SK-N-SH treated with all-trans-retinoic acid at 6 μM for 48 hours (cell line): Measurements from ENCODE around the gene C7orf33.

Source experiments
- ATAC-seq: fragments of 200-7000 bp; cut with Tn5 transposase; 3 replicates; pipeline ENCODE4 v1.9.1; 2020; ENCODE audit warnings: mild to moderate bottlenecking, moderate library complexity
- ARNTL ChIP-seq: fragments of 450-650 bp; formaldehyde crosslinking; IDR thresholded peaks from 2 replicates; pipeline ENCODE4 v1.5.0; 2020; ENCODE audit warnings: low read depth, mild to moderate bottlenecking, moderate library complexity, borderline replicate concordance
- BACH2 ChIP-seq: fragments of 250-450 bp; sonication (Bioruptor Pico); IDR thresholded peaks from 2 replicates; pipeline ENCODE4 v1.9.0; 2021; ENCODE audit warnings: mild to moderate bottlenecking, borderline replicate concordance
- ESRRG ChIP-seq: fragments of 250-450 bp; sonication (Bioruptor Pico); IDR thresholded peaks from 2 replicates; pipeline ENCODE4 v1.6.1; 2021; ENCODE audit warnings: mild to moderate bottlenecking
- GLIS3 ChIP-seq: fragments of 250-450 bp; sonication (Bioruptor Pico); IDR thresholded peaks from 2 replicates; pipeline ENCODE4 v1.5.0; 2020; ENCODE audit warnings: mild to moderate bottlenecking, moderate library complexity
- ISL1 ChIP-seq: fragments of 250-450 bp; sonication (Bioruptor Pico); IDR thresholded peaks from 2 replicates; pipeline ENCODE4 v2.1.2; 2022; ENCODE audit warnings: mild to moderate bottlenecking, moderate library complexity
- OSR1 ChIP-seq: fragments of 250-450 bp; sonication (Bioruptor Pico); IDR thresholded peaks from 2 replicates; pipeline ENCODE4 v1.8.0; 2022; ENCODE audit warnings: moderate library complexity, mild to moderate bottlenecking, inconsistent platforms
- SNAI2 ChIP-seq: fragments of 250-450 bp; sonication (Bioruptor Pico); IDR thresholded peaks from 2 replicates; pipeline ENCODE4 v1.5.0; 2020; ENCODE audit warnings: mild to moderate bottlenecking, moderate library complexity
- TOX ChIP-seq: fragments of 250-450 bp; sonication (Bioruptor Pico); IDR thresholded peaks from 2 replicates; pipeline ENCODE4 v1.8.0; 2021; ENCODE audit warnings: mild to moderate bottlenecking, moderate library complexity, borderline replicate concordance
- ZC3H10 ChIP-seq: fragments of 250-450 bp; sonication (Bioruptor Pico); IDR thresholded peaks from 2 replicates; pipeline ENCODE4 v1.5.1; 2021; ENCODE audit warnings: mild to moderate bottlenecking, moderate library complexity
- ZFP3 ChIP-seq: fragments of 250-450 bp; sonication (Bioruptor Pico); IDR thresholded peaks from 2 replicates; pipeline ENCODE4 v1.5.0; 2020; ENCODE audit warnings: mild to moderate bottlenecking, moderate library complexity
- ZFP30 ChIP-seq: fragments of 450-650 bp; formaldehyde crosslinking; IDR thresholded peaks from 2 replicates; pipeline ENCODE4 v1.5.0; 2022; ENCODE audit warnings: mild to moderate bottlenecking, moderate library complexity
- ZNF565 ChIP-seq: fragments of 450-650 bp; formaldehyde crosslinking; conservative IDR thresholded peaks from 2 replicates; pipeline ENCODE4 v1.5.0; 2020; ENCODE audit warnings: low read depth, mild to moderate bottlenecking, moderate library complexity
- ZNF70 ChIP-seq: fragments of 450-650 bp; formaldehyde crosslinking; IDR thresholded peaks from 2 replicates; pipeline ENCODE4 v1.5.0; 2020; ENCODE audit warnings: mild to moderate bottlenecking, moderate library complexity
- TF ChIP-seq, protein P1 (sequence below): fragments of 250-450 bp; sonication (Bioruptor Pico); IDR thresholded peaks from 2 replicates; pipeline ENCODE4 v1.5.0; 2020; ENCODE audit warnings: mild to moderate bottlenecking, moderate library complexity
- TF ChIP-seq, protein P2 (sequence below): fragments of 250-450 bp; sonication (Bioruptor Pico); IDR thresholded peaks from 2 replicates; pipeline ENCODE4 v1.8.0; 2021; ENCODE audit warnings: low read depth, mild to moderate bottlenecking, moderate library complexity, borderline replicate concordance
- TF ChIP-seq, protein P3 (sequence below): fragments of 250-450 bp; sonication (Bioruptor Pico); IDR thresholded peaks from 2 replicates; pipeline ENCODE4 v1.8.0; 2020; ENCODE audit warnings: mild to moderate bottlenecking, moderate library complexity, borderline replicate concordance
- TF ChIP-seq, protein P4 (sequence below): fragments of 250-450 bp; sonication (Bioruptor Pico); IDR thresholded peaks from 2 replicates; pipeline ENCODE4 v1.5.1; 2020; ENCODE audit warnings: low read depth, mild to moderate bottlenecking, moderate library complexity
- TF ChIP-seq, protein P5 (sequence below): fragments of 250-450 bp; sonication (Bioruptor Pico); IDR thresholded peaks from 2 replicates; pipeline ENCODE4 v1.5.1; 2021; ENCODE audit warnings: mild to moderate bottlenecking, moderate library complexity

Gene C7orf33

DNA sequence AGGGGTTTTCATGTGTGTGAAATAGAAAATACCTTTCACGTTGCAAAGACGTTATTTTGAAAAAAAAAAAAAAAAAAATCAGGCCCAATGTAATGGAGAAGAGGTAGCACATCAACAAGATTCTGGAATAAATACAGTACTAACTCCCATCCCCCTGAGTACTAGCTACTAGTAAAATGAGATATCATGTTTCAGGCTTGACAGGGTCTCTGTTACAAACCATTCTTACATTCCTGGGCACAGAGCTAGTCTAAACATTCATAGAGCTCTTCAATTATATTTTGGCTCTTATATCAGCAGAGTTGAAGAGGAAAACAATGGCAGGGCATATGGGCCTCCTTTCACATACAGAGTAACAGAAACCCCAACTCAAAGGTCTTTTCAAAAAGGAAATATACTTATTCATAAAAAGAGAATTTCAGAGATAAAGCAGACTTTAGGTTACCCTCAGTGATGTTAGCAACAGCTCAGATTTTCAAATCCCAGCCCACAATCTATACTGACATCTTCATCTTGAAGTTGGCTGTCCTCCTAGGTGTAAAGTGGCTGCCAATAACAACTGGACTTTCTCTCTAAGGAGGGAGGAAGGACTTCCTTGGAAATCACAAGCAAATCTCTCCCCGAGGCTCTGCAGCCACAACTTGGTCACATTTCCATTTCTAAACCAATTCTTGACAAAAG is 18.6 kb downstream of the C7orf33 start:
- TF ChIP-seq, protein P1, sequence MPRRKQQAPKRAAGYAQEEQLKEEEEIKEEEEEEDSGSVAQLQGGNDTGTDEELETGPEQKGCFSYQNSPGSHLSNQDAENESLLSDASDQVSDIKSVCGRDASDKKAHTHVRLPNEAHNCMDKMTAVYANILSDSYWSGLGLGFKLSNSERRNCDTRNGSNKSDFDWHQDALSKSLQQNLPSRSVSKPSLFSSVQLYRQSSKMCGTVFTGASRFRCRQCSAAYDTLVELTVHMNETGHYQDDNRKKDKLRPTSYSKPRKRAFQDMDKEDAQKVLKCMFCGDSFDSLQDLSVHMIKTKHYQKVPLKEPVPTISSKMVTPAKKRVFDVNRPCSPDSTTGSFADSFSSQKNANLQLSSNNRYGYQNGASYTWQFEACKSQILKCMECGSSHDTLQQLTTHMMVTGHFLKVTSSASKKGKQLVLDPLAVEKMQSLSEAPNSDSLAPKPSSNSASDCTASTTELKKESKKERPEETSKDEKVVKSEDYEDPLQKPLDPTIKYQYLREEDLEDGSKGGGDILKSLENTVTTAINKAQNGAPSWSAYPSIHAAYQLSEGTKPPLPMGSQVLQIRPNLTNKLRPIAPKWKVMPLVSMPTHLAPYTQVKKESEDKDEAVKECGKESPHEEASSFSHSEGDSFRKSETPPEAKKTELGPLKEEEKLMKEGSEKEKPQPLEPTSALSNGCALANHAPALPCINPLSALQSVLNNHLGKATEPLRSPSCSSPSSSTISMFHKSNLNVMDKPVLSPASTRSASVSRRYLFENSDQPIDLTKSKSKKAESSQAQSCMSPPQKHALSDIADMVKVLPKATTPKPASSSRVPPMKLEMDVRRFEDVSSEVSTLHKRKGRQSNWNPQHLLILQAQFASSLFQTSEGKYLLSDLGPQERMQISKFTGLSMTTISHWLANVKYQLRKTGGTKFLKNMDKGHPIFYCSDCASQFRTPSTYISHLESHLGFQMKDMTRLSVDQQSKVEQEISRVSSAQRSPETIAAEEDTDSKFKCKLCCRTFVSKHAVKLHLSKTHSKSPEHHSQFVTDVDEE (CRISPR knock-in tag): no peak
- TF ChIP-seq BACH2 (CRISPR knock-in tag) (no peak), ZFP30 (CRISPR knock-in tag) (no peak), SNAI2 (no peak), ZC3H10 (CRISPR knock-in tag) (no peak), ZNF565 (no peak), ZFP3 (CRISPR knock-in tag) (no peak), OSR1 (CRISPR knock-in tag) (no peak), ISL1 (CRISPR knock-in tag) (peak; percentile 87), ARNTL (CRISPR knock-in tag) (no peak), TOX (CRISPR knock-in tag) (no peak)
- TF ChIP-seq, protein P2, sequence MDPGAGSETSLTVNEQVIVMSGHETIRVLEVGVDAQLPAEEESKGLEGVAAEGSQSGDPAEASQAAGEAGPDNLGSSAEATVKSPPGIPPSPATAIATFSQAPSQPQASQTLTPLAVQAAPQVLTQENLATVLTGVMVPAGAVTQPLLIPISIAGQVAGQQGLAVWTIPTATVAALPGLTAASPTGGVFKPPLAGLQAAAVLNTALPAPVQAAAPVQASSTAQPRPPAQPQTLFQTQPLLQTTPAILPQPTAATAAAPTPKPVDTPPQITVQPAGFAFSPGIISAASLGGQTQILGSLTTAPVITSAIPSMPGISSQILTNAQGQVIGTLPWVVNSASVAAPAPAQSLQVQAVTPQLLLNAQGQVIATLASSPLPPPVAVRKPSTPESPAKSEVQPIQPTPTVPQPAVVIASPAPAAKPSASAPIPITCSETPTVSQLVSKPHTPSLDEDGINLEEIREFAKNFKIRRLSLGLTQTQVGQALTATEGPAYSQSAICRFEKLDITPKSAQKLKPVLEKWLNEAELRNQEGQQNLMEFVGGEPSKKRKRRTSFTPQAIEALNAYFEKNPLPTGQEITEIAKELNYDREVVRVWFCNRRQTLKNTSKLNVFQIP (CRISPR knock-in tag): peak; percentile 69; the same call in 1 of the 2 replicates
- TF ChIP-seq, protein P3, sequence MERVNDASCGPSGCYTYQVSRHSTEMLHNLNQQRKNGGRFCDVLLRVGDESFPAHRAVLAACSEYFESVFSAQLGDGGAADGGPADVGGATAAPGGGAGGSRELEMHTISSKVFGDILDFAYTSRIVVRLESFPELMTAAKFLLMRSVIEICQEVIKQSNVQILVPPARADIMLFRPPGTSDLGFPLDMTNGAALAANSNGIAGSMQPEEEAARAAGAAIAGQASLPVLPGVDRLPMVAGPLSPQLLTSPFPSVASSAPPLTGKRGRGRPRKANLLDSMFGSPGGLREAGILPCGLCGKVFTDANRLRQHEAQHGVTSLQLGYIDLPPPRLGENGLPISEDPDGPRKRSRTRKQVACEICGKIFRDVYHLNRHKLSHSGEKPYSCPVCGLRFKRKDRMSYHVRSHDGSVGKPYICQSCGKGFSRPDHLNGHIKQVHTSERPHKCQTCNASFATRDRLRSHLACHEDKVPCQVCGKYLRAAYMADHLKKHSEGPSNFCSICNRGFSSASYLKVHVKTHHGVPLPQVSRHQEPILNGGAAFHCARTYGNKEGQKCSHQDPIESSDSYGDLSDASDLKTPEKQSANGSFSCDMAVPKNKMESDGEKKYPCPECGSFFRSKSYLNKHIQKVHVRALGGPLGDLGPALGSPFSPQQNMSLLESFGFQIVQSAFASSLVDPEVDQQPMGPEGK (CRISPR knock-in tag): no peak
- TF ChIP-seq, protein P4, sequence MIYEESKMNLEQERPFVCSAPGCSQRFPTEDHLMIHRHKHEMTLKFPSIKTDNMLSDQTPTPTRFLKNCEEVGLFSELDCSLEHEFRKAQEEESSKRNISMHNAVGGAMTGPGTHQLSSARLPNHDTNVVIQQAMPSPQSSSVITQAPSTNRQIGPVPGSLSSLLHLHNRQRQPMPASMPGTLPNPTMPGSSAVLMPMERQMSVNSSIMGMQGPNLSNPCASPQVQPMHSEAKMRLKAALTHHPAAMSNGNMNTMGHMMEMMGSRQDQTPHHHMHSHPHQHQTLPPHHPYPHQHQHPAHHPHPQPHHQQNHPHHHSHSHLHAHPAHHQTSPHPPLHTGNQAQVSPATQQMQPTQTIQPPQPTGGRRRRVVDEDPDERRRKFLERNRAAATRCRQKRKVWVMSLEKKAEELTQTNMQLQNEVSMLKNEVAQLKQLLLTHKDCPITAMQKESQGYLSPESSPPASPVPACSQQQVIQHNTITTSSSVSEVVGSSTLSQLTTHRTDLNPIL: no peak
- ATAC-seq: peak; percentile 81

DNA sequence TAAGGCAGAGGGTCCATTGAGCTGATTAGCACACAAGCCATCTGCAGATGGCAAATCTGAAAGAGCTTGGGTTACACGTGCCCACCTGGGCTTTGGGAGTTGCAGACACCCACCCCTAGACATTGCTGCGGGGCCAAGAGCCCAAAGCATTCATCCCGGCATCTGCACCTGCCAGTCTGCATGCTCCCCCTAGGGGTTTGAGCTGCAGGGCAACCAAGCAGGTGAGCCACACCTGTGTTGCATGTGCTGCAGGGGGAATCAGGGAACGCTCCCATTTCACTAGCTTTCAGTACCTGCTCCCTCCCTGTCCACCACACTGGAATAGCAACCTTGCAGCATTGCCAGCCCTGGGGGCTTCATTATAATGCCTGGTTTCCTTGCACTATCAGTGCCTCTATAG is 21.1 kb downstream of the C7orf33 start:
- no peak for TF ChIP-seq OSR1 (CRISPR knock-in tag)
- TF ChIP-seq, protein P5, sequence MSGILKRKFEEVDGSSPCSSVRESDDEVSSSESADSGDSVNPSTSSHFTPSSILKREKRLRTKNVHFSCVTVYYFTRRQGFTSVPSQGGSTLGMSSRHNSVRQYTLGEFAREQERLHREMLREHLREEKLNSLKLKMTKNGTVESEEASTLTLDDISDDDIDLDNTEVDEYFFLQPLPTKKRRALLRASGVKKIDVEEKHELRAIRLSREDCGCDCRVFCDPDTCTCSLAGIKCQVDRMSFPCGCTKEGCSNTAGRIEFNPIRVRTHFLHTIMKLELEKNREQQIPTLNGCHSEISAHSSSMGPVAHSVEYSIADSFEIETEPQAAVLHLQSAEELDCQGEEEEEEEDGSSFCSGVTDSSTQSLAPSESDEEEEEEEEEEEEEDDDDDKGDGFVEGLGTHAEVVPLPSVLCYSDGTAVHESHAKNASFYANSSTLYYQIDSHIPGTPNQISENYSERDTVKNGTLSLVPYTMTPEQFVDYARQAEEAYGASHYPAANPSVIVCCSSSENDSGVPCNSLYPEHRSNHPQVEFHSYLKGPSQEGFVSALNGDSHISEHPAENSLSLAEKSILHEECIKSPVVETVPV: no peak
- TF ChIP-seq ZFP3 (CRISPR knock-in tag): no peak
- no peak for TF ChIP-seq ESRRG (CRISPR knock-in tag)
- no peak for TF ChIP-seq TOX (CRISPR knock-in tag)
- no peak for TF ChIP-seq GLIS3 (CRISPR knock-in tag)
- no peak for TF ChIP-seq ARNTL (CRISPR knock-in tag)
- TF ChIP-seq SNAI2: no peak
- TF ChIP-seq ZNF70 (CRISPR knock-in tag): no peak
- no peak for ATAC-seq

DNA sequence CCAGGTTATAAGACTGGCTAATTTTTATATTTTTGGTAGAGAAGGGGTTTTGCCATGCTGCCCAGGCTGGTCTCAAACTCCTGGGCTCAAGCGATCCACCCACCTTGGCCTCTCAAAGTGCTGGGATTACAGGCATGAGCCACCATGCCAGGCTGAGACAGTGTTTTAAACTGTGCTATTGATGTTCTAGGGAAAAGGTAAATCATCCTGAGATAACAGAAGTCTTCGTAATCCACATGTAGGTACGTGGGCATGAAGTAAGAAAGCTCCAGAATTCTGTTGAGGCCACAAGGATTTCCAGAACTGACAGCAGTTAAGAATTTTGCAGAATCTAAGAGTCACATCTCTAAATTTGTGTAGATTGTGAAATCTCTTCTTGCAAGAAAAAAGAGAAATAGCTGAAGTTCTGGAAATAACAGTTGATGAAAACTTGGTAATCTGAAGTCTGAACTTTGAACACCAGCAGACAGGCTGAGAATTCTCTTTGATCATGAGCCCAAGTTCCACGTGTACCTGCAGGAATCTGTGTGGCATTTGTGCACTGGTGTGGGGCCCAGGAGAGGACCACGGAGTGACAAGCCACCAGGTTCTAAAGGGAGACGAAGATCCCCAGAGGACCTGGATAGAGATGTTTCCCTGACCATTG is 24.6 kb downstream of the C7orf33 start:
- no peak for ATAC-seq
- TF ChIP-seq, protein P2 (CRISPR knock-in tag): no peak
- TF ChIP-seq TOX (CRISPR knock-in tag) (no peak), ESRRG (CRISPR knock-in tag) (no peak)
